Measurements from ENCODE around the gene SPSB4. TPM values are rescaled to one million over a fixed set of nuclear protein-coding genes. Genes with fewer than 3 reads are reported as not detected.

Gene SPSB4
- total and polyA plus RNA-seq, 2 of the 8 experiments (the other 6 are each of a cell fraction or from before 2014, with no cell fraction given), result 15.1 to 17.2 TPM

- TF ChIP-seq RXRA (IDR thresholded peaks at IDR 0.05; ENCODE audit: insufficient read depth, low read depth, low read length) (no peak), NANOG (IDR thresholded peaks at IDR 0.05; ENCODE audit: insufficient read depth, low read depth, low read length, poor library complexity, severe bottlenecking) (no peak), TCF12 (IDR thresholded peaks at IDR 0.05; ENCODE audit: low read depth, low read length) (no peak), CTBP2 (IDR thresholded peaks at IDR 0.05; ENCODE audit: borderline replicate concordance, insufficient read depth, insufficient read length, low read length) (no peak)
- TF ChIP-seq, protein P1, sequence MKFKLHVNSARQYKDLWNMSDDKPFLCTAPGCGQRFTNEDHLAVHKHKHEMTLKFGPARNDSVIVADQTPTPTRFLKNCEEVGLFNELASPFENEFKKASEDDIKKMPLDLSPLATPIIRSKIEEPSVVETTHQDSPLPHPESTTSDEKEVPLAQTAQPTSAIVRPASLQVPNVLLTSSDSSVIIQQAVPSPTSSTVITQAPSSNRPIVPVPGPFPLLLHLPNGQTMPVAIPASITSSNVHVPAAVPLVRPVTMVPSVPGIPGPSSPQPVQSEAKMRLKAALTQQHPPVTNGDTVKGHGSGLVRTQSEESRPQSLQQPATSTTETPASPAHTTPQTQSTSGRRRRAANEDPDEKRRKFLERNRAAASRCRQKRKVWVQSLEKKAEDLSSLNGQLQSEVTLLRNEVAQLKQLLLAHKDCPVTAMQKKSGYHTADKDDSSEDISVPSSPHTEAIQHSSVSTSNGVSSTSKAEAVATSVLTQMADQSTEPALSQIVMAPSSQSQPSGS (IDR thresholded peaks at IDR 0.05; ENCODE audit: low read length), result no peak
- TF ChIP-seq, protein P2, sequence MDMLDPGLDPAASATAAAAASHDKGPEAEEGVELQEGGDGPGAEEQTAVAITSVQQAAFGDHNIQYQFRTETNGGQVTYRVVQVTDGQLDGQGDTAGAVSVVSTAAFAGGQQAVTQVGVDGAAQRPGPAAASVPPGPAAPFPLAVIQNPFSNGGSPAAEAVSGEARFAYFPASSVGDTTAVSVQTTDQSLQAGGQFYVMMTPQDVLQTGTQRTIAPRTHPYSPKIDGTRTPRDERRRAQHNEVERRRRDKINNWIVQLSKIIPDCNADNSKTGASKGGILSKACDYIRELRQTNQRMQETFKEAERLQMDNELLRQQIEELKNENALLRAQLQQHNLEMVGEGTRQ (IDR thresholded peaks at IDR 0.05; ENCODE audit: low read length), result no peak
- FAIRE-seq (no peak), DNase-seq (ENCODE audit: low read depth in 1 of 2, low spot score in 2 of 2) (no peak)
Observed at GRCh38 chr3:141129049-141129448, 77.9 kb downstream of the SPSB4 start.

More at GRCh38 chr3:141129049-141129448, 77.9 kb downstream of the SPSB4 start:
- Histone ChIP-seq H3K23ac (ENCODE audit: insufficient read length) (no peak overlapping the region), H3K4me2 (ENCODE audit: insufficient read depth in 1 of 2, low read depth in 2 of 2, low read length in 2 of 2) (no peak overlapping the region), H2BK120ac (replicated peaks; ENCODE audit: low read depth, low read length) (no peak overlapping the region), H4K8ac (ENCODE audit: extremely low read depth, insufficient read depth, low read length) (no peak overlapping the region), H3K4ac (replicated peaks; ENCODE audit: insufficient read length, low read depth, low read length) (no peak overlapping the region), H3K79me2 (ENCODE audit: control insufficient read depth in 1 of 2, insufficient read depth in 2 of 2, low read length in 2 of 2) (no peaks in the 10 kb centered on the region), H4K20me1 (replicated peaks in 1 of 2; ENCODE audit: control insufficient read depth in 1 of 2, insufficient read depth in 2 of 2, low read length in 2 of 2) (peaks cover 0 to 2% of the 10 kb centered on the region in 2 experiments), H3K4me3 (ENCODE audit: extremely low read depth in 1 of 4, insufficient read depth in 2 of 4, low read depth in 3 of 4, low read length in 4 of 4) (no peak overlapping the region), H3K14ac (ENCODE audit: insufficient read length) (no peak overlapping the region), H2BK15ac (ENCODE audit: low read length) (no peak overlapping the region), H2BK12ac (ENCODE audit: low read depth, low read length) (no peak overlapping the region), H3K18ac (ENCODE audit: extremely low read depth, low read length) (no peak overlapping the region), H2BK5ac (ENCODE audit: low read depth, low read length) (no peak overlapping the region), H3K56ac (replicated peaks; ENCODE audit: insufficient read length, low read depth, low read length) (no peak overlapping the region), H4K91ac (replicated peaks; ENCODE audit: insufficient read length, low read length) (no peak overlapping the region), H3K79me1 (ENCODE audit: low read depth, low read length) (no peaks in the 10 kb centered on the region), H3K27me3 (replicated peaks in 1 of 4; ENCODE audit: control insufficient read depth in 3 of 4, extremely low read depth in 1 of 4, insufficient read depth in 3 of 4, low read length in 3 of 4) (no peaks in the 10 kb centered on the region), H4K5ac (ENCODE audit: insufficient read length, low read depth, low read length) (no peak overlapping the region), H3K9ac (replicated peaks in 1 of 4; ENCODE audit: extremely low read depth in 1 of 4, low read depth in 3 of 4, low read length in 3 of 4) (no peak overlapping the region), H3K23me2 (ENCODE audit: low read depth, low read length) (no peaks in the 10 kb centered on the region; the same call in 1 of the 2 replicates), H3K4me1 (replicated peaks in 1 of 4; ENCODE audit: control insufficient read depth in 3 of 4, insufficient read depth in 4 of 4, low read length in 3 of 4) (no peaks in the 10 kb centered on the region), H2BK20ac (ENCODE audit: low read length) (no peak overlapping the region), H2AK5ac (ENCODE audit: low read depth, low read length) (no peak overlapping the region), H3K9me3 (ENCODE audit: insufficient read depth in 2 of 2, low read depth in 1 of 2, low read length in 1 of 2) (no peaks in the 10 kb centered on the region), H3K27ac (ENCODE audit: low read depth, low read length) (no peak overlapping the region), H2AFZ (ENCODE audit: low read length) (no peak overlapping the region), H3K36me3 (ENCODE audit: control insufficient read depth in 2 of 4, insufficient read depth in 4 of 4, low read length in 3 of 4) (no peaks in the 10 kb centered on the region)
- ChIA-PET POLR2A (ENCODE audit: partially characterized antibody) (interaction anchor here (1.0 to 1.3 kb wide), 2 partner anchors 10 to 51 kb away, joined by 3 read pairs; no protein-coding TSS in a partner anchor), CTCF (ENCODE audit: partially characterized antibody) (interaction anchor here (0.6 to 6.9 kb wide), 12 partner anchors 13 to 292 kb away, joined by 3 to 44 read pairs (median 3); partner anchors contain the start of gene SPSB4)

Data from H1 (cell line).